Measurements from ENCODE around the gene AK5. TPM values are rescaled to one million over a fixed set of nuclear protein-coding genes. Genes with fewer than 3 reads are reported as not detected.

Gene AK5
- total RNA-seq, 4 donors from 2014 or later: 0.13 to 0.84 (median 0.47) TPM; not detected in 1

DNA sequence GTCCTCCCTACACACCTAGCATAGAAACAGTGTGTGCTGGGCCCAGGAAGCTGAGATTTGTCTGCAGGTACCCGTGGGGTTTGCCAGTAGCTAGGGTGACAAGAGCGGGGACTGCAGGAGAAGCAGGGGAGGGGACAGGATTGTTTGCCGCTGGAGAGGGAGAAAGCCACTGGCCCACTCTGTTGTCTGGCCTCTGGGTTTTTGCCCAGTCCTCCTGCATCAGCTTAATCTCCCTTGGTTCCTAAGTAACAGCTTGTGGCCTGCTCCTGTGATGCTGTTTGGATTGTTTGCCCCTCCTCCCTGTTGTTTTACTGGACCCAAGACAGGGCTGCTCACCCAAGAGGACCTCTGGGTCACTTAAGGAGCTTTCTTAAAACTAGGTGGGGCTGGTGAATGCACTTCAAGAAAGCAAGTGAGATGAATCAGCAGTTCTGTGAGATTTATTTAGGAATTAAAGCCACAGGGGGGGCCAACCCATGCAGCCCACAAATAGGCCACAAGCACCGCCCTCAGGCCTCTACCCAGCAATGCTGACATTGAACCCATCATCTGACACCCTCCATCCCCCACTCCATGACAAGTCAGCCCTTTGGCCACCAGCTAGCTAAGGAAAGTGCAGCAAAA lies 257.8 kb downstream of the AK5 start:
- DNase-seq (ENCODE audit: low spot score) (no peak), ATAC-seq (ENCODE audit: low FRiP score) (no peak)
- TF ChIP-seq, protein P1, sequence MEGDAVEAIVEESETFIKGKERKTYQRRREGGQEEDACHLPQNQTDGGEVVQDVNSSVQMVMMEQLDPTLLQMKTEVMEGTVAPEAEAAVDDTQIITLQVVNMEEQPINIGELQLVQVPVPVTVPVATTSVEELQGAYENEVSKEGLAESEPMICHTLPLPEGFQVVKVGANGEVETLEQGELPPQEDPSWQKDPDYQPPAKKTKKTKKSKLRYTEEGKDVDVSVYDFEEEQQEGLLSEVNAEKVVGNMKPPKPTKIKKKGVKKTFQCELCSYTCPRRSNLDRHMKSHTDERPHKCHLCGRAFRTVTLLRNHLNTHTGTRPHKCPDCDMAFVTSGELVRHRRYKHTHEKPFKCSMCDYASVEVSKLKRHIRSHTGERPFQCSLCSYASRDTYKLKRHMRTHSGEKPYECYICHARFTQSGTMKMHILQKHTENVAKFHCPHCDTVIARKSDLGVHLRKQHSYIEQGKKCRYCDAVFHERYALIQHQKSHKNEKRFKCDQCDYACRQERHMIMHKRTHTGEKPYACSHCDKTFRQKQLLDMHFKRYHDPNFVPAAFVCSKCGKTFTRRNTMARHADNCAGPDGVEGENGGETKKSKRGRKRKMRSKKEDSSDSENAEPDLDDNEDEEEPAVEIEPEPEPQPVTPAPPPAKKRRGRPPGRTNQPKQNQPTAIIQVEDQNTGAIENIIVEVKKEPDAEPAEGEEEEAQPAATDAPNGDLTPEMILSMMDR (IDR thresholded peaks at IDR 0.05): no peak

DNA sequence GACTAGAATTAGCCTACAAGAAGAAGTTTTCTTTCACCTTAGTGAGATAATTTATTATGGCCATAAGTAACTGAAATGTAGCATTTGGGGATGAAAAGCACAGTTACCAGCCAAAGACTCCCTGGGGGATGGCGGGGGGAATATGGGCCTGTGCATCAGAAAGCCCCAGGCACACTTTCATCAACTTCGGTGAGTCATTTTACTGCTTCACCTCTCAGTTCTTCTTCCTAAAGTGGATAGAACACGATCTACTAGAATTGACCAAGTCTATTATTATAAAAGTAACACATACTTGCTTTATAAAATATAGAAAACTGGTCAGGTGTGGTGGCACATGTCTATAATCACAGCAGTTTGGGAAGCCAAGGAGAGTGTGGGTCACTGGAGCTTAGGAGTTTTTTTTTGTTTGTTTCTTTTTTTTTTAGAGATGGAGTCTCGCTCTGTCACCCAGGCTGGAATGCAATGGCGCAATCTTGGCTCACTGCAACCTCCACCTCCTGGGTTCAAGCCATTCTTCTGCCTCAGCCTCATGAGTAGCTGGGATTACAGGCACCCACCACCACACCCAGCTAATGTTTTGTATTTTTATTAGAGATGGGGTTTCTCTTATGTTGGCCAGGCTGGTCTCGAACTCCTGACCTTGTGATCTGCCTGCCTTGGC lies 258.8 kb downstream of the AK5 start:
- ATAC-seq (ENCODE audit: low FRiP score) (no peak), DNase-seq (ENCODE audit: low spot score) (no peak)
- TF ChIP-seq, protein P1 (IDR thresholded peaks at IDR 0.05): no peak

DNA sequence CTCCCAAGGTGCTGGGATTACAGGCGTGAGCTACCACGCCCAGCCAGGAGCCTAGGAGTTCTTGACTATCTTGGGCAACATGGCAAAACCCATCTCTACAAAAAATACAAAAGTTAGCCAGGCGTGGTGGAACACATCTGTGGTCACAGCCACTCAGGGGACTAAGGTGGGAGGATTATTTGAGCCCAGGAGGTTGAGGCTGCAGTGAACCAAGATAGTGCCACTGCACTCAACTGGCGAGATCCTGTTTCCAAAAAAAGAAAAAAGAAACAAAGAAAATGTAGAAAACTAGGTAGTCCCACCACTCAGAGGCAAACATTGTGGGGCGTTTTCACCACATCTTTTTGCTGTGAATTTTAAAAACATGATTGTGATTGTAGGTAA lies 259.3 kb downstream of the AK5 start:
- ATAC-seq (ENCODE audit: low FRiP score) (no peak), DNase-seq (ENCODE audit: low spot score) (no peak)
- TF ChIP-seq, protein P1 (IDR thresholded peaks at IDR 0.05): no peak

DNA sequence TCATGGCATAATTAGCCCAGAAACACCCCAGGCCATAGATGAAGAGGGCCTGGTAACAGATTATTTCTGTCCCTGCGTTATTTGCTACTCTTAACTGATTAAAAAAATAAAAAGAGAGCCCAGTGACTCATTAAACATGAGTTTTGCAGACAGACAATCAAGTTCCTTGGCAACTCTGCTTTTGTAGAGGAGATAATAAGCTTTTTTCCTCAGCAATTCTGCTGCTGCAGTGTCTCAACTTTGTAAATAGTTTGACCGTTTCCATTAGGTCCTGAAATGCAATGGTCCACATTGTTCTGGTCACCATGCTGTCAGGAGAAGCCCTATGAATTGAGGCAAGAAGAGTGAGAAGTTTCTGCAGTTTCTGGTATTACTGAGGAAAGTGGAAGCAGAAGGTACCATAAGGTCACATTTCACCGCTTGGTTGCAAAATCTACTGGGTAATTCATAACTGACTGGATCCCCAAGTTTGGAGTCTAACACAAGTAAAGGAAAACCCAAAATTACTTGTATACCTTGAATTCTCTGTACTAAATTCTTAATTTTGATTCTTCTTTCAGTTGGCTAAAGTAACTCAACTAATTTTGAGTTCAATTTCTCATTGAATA lies 261.1 kb downstream of the AK5 start:
- DNase-seq (ENCODE audit: low spot score) (no peak), ATAC-seq (ENCODE audit: low FRiP score) (no peak)
- TF ChIP-seq, protein P1 (IDR thresholded peaks at IDR 0.05): no peak

DNA sequence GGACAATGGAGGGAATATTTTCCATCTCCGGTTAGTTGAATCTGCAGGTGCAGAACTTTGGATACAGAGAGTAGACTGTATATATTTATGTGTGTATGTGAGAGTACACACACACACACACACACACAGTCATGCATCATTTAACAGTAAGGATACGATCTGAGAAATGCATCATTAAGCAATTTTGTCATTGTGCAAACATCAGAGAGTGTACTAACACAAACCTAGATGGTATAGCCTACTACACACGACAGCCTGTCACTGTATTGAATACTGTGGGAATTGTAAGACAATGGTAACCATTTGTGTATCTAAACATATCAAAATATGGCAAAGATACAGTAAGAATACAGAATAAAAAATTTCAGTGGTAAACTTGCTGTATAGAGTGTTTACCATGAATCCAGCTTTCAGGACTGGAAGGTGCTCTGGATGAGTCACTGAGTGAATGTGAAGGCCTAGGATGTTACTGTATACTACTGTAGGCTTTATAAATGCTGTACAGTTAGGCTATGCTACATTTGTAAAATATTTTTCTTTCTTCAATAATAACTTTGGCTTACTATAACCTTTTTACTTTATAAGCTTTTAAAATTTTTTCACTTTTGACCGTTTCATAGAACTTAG lies 262.1 kb downstream of the AK5 start:
- TF ChIP-seq, protein P1 (IDR thresholded peaks at IDR 0.05): no peak
- DNase-seq (ENCODE audit: low spot score) (no peak), ATAC-seq (ENCODE audit: low FRiP score) (no peak)

DNA sequence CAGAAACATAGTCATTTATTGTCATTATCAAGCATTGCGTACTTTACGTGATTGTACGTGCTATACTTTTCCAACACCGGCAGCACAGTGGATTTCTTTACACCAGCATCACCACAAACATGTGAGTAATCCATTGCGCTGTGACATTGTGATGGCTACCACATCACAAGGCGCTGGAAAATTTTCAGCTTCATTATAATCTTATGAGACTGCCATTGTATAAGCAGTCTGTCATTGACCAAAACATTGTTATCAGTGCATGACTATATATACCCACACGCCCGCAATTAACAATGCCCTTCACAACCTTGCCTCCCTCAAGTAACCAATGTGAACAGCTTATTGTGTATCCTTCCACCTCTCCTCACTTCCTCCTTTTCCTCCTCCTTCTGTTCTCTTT lies 263.0 kb downstream of the AK5 start:
- no peak for ATAC-seq (ENCODE audit: low FRiP score)
- TF ChIP-seq, protein P1 (IDR thresholded peaks at IDR 0.05): no peak
- DNase-seq (ENCODE audit: low spot score): no peak
